ENCODE results near the gene SLC35F3. TPM values are rescaled to one million over a fixed set of nuclear protein-coding genes. Genes with fewer than 3 reads are reported as not detected.
A peak's percentile ranks its signal among the peaks of the same experiment; 100 is the strongest.

SLC35F3 gene
- total RNA-seq (2021; ENCODE audit: unreplicated experiment) (19.1 TPM), Bru-seq, nascent RNA (percentile 91 among the genes with signal in this experiment), BruChase-seq, experiment 1, labeled RNA remaining after a 2-hour chase (percentile 96 among the genes with signal in this experiment), BruChase-seq, experiment 2, labeled RNA remaining after a 6-hour chase (percentile 92 among the genes with signal in this experiment)
- polyA plus RNA-seq (2012; ENCODE audit: insufficient read length) = 15.3 TPM
- long read RNA-seq, partial matches to known transcripts = 21 of 46 reads
- long read RNA-seq, other reads (novel, unspliced or antisense) = 23 of 46 reads

DNA sequence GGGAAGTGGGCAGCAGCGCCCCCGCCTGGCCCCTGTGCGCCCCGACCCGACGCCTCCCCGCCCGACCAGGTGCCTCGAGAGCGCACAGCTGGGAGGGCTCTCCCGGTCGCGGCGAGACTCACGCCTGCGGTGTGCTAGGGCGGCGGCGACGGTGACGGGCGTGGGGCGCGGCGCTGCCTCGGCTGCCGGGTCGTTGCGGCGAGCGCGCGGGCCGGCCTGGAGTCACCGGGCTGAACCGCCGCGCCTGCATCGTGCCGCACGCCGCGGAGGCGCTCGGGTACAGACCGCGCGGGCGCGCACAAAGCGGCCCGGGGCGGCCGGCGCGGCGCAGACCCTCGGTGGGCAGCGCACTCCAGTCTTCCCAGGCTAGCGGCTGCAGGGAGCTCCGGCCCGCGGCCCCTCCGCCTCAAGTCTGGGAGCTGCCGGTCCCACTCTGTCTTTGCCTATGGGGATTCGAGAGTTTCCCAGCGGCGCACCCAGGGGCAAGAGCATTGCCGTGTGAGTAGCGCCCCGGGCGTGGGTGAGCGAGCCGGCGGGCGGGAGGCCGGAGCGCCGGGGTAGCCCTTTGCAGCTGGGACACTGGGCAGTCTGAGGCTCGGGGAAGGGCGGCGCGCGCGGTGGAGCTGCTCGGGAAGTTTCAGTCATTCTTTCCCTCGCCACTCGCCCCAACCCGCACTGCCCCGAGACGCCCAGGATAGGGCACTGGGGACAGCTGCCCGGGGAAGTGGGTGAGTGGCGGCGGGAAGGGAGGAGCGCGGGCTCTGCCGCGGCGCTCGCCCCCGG, at the start of gene SLC35F3:
SLC35F3 (plus strand) TSS at position 44 of the 783 bp plus-strand sequence.
- ChIA-PET POLR2A (no interaction called here), CTCF (interaction anchor here (0.7 to 1.5 kb wide), 2 partner anchors 53 to 464 kb away, joined by 6 to 8 read pairs; no protein-coding TSS in a partner anchor)
- no peaks in the 10 kb centered on the region for H3K9me3 ChIP-seq (ENCODE audit: control insufficient read depth, insufficient read depth, low read depth, low read length)
- BruUV-seq (replicated peaks) = no TSS peak
- H3K36me3 ChIP-seq (ENCODE audit: control insufficient read depth, insufficient read depth, low read length) = no peaks in the 10 kb centered on the region; the same call in 1 of the 2 replicates
- H3K27ac ChIP-seq (ENCODE audit: low read length) = peak within 1 kb of the TSS; percentile 97
- TF ChIP-seq, protein P1, sequence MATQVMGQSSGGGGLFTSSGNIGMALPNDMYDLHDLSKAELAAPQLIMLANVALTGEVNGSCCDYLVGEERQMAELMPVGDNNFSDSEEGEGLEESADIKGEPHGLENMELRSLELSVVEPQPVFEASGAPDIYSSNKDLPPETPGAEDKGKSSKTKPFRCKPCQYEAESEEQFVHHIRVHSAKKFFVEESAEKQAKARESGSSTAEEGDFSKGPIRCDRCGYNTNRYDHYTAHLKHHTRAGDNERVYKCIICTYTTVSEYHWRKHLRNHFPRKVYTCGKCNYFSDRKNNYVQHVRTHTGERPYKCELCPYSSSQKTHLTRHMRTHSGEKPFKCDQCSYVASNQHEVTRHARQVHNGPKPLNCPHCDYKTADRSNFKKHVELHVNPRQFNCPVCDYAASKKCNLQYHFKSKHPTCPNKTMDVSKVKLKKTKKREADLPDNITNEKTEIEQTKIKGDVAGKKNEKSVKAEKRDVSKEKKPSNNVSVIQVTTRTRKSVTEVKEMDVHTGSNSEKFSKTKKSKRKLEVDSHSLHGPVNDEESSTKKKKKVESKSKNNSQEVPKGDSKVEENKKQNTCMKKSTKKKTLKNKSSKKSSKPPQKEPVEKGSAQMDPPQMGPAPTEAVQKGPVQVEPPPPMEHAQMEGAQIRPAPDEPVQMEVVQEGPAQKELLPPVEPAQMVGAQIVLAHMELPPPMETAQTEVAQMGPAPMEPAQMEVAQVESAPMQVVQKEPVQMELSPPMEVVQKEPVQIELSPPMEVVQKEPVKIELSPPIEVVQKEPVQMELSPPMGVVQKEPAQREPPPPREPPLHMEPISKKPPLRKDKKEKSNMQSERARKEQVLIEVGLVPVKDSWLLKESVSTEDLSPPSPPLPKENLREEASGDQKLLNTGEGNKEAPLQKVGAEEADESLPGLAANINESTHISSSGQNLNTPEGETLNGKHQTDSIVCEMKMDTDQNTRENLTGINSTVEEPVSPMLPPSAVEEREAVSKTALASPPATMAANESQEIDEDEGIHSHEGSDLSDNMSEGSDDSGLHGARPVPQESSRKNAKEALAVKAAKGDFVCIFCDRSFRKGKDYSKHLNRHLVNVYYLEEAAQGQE (IDR thresholded peaks at IDR 0.05; ENCODE audit: insufficient read depth in 1 of 2, low read depth in 2 of 2, low read length in 1 of 2) = 0 out of 4 replicates have a peak, but pooled peaks of 1 of the 2 experiments have one; percentile 45
- no peak for TF ChIP-seq TCF7L2 (IDR thresholded peaks at IDR 0.05; ENCODE audit: low read depth, low read length)
- TF ChIP-seq POLR2AphosphoS5 (IDR thresholded peaks at IDR 0.05; ENCODE audit: low read depth, low read length) = peak; percentile 52; the same call in 1 of the 2 replicates
- TF ChIP-seq SIN3A (IDR thresholded peaks at IDR 0.05; ENCODE audit: borderline replicate concordance, insufficient read depth, low read depth, low read length) = peak; percentile 58; the same call in 1 of the 2 replicates
- TF ChIP-seq, protein P2, sequence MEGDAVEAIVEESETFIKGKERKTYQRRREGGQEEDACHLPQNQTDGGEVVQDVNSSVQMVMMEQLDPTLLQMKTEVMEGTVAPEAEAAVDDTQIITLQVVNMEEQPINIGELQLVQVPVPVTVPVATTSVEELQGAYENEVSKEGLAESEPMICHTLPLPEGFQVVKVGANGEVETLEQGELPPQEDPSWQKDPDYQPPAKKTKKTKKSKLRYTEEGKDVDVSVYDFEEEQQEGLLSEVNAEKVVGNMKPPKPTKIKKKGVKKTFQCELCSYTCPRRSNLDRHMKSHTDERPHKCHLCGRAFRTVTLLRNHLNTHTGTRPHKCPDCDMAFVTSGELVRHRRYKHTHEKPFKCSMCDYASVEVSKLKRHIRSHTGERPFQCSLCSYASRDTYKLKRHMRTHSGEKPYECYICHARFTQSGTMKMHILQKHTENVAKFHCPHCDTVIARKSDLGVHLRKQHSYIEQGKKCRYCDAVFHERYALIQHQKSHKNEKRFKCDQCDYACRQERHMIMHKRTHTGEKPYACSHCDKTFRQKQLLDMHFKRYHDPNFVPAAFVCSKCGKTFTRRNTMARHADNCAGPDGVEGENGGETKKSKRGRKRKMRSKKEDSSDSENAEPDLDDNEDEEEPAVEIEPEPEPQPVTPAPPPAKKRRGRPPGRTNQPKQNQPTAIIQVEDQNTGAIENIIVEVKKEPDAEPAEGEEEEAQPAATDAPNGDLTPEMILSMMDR (IDR thresholded peaks at IDR 0.05) = peak; percentile 95
- no peak for DNase-seq (ENCODE audit: low read depth, low spot score)
- peak; percentile 91 for ATAC-seq
- no peaks in the 10 kb centered on the region for H3K27me3 ChIP-seq (ENCODE audit: control insufficient read depth, insufficient read depth, low read length)
- peaks cover 21% of the 10 kb centered on the region for H3K4me1 ChIP-seq (ENCODE audit: control insufficient read depth, insufficient read depth, low read length)
- intact Hi-C loops (cut with micrococcal nuclease; ENCODE audit: unreplicated experiment) = loop anchor here (5.0 to 10.0 kb wide), 4 partner anchors 110 to 510 kb away; no protein-coding TSS in a partner anchor
- peak within 1 kb of the TSS; percentile 68 to 95 for H3K4me3 ChIP-seq (ENCODE audit: low read depth in 2 of 2, low read length in 2 of 2)
- in situ Hi-C loops (cut with HindIII; ENCODE audit: low pct_unique_long_range_greater_than_20kb, low sequenced_read_pairs) = no loop called here

DNA sequence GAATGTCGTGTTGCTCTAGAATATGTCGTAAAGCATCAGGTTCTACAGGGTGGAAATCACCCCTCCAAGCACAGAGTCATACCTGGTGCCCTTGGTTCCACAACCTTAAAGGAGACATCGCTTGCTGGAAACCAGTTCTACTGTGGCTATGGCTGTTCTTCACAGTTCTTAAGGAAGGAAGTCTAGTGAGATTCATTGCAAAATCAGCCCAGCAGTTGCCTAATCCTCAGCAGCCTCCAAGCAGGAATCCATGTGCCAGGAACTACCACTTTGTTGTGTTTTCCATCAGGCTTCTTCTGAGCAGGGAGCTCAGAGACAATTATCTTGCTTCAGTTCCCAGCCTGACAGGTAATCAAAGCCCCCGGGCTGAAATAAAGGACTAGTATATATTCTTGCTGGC, 45.0 kb upstream of the SLC35F3 start:
- in situ Hi-C loops (cut with HindIII; ENCODE audit: low pct_unique_long_range_greater_than_20kb, low sequenced_read_pairs) (no loop called here), intact Hi-C loops (cut with micrococcal nuclease; ENCODE audit: unreplicated experiment) (no loop called here)
- BruUV-seq (replicated peaks) = no TSS peak
- no peak overlapping the region for H3K4me3 ChIP-seq (ENCODE audit: low read depth in 2 of 2, low read length in 2 of 2)
- no peak overlapping the region for H3K27ac ChIP-seq (ENCODE audit: low read length)
- TF ChIP-seq, protein P1 (IDR thresholded peaks at IDR 0.05; ENCODE audit: insufficient read depth in 1 of 2, low read depth in 2 of 2, low read length in 1 of 2) = no peak
- no peak for TF ChIP-seq TCF7L2 (IDR thresholded peaks at IDR 0.05; ENCODE audit: low read depth, low read length)
- no peak for TF ChIP-seq POLR2AphosphoS5 (IDR thresholded peaks at IDR 0.05; ENCODE audit: low read depth, low read length)
- TF ChIP-seq, protein P2 (IDR thresholded peaks at IDR 0.05) = no peak
- TF ChIP-seq SIN3A (IDR thresholded peaks at IDR 0.05; ENCODE audit: borderline replicate concordance, insufficient read depth, low read depth, low read length) = no peak
- H3K36me3 ChIP-seq (ENCODE audit: control insufficient read depth, insufficient read depth, low read length) = no peaks in the 10 kb centered on the region
- CTCF ChIA-PET = no interaction called here
- 0 out of 2 replicates have a peak, but pooled peaks cover 3% of the 10 kb centered on the region for H3K27me3 ChIP-seq (ENCODE audit: control insufficient read depth, insufficient read depth, low read length)
- no peak for DNase-seq (ENCODE audit: low read depth, low spot score)
- POLR2A ChIA-PET = no interaction called here
- peaks cover 2% of the 10 kb centered on the region; the same call in 1 of the 2 replicates for H3K4me1 ChIP-seq (ENCODE audit: control insufficient read depth, insufficient read depth, low read length)
- no peak for ATAC-seq
- H3K9me3 ChIP-seq (ENCODE audit: control insufficient read depth, insufficient read depth, low read depth, low read length) = no peaks in the 10 kb centered on the region
